ENCODE results near the gene PARD3.
"Not testable (repeated sequence)": the region's sequence is repeated elsewhere in the genome, so short reads cannot be mapped to it uniquely, and the experiment has no call there.

The PARD3 gene

GRCh38 chr10:34713875-34714274 is 101.2 kb downstream of the PARD3 start:
- DNase-seq = no peak

GRCh38 chr10:34711500-34711899 is 103.6 kb downstream of the PARD3 start:
- no peak for DNase-seq

GRCh38 chr10:34710391-34710751 is 104.7 kb downstream of the PARD3 start:
- DNase-seq = no peak

- DNase-seq = no peak
Observed at GRCh38 chr10:34709637-34710390, 105.3 kb downstream of the PARD3 start.

GRCh38 chr10:34707656-34708055 is 107.4 kb downstream of the PARD3 start:
- DNase-seq = no peak

- not testable (repeated sequence) for DNase-seq
Observed at GRCh38 chr10:34706992-34707391, 108.1 kb downstream of the PARD3 start.

GRCh38 chr10:34706147-34706546 is 108.9 kb downstream of the PARD3 start:
- DNase-seq = no peak

GRCh38 chr10:34705563-34705962 is 109.5 kb downstream of the PARD3 start:
- DNase-seq = no peak

GRCh38 chr10:34704526-34705184 is 110.4 kb downstream of the PARD3 start:
- DNase-seq = no peak

GRCh38 chr10:34702982-34703381 is 112.1 kb downstream of the PARD3 start:
- no peak for DNase-seq

GRCh38 chr10:34702093-34702937 is 112.8 kb downstream of the PARD3 start:
- DNase-seq = no peak

GRCh38 chr10:34701194-34701593 is 113.9 kb downstream of the PARD3 start:
- no peak for DNase-seq

GRCh38 chr10:34700752-34701151 is 114.3 kb downstream of the PARD3 start:
- not testable (repeated sequence) for DNase-seq

- DNase-seq = no peak
Observed at GRCh38 chr10:34699904-34700517, 115.1 kb downstream of the PARD3 start.

- no peak for DNase-seq
Observed at GRCh38 chr10:34698979-34699378, 116.1 kb downstream of the PARD3 start.

GRCh38 chr10:34698248-34698831 is 116.8 kb downstream of the PARD3 start:
- no peak for DNase-seq

- no peak for DNase-seq
Observed at GRCh38 chr10:34697351-34698247, 117.5 kb downstream of the PARD3 start.

GRCh38 chr10:34696423-34696822 is 118.7 kb downstream of the PARD3 start:
- no peak for DNase-seq

GRCh38 chr10:34690383-34691049 is 124.6 kb downstream of the PARD3 start:
- DNase-seq = no peak

GRCh38 chr10:34689053-34689452 is 126.0 kb downstream of the PARD3 start:
- DNase-seq = no peak

Data from C1 segment of cervical spinal cord (tissue), 14 donors.